ENCODE results near the gene MBOAT7.

The MBOAT7 gene

DNA sequence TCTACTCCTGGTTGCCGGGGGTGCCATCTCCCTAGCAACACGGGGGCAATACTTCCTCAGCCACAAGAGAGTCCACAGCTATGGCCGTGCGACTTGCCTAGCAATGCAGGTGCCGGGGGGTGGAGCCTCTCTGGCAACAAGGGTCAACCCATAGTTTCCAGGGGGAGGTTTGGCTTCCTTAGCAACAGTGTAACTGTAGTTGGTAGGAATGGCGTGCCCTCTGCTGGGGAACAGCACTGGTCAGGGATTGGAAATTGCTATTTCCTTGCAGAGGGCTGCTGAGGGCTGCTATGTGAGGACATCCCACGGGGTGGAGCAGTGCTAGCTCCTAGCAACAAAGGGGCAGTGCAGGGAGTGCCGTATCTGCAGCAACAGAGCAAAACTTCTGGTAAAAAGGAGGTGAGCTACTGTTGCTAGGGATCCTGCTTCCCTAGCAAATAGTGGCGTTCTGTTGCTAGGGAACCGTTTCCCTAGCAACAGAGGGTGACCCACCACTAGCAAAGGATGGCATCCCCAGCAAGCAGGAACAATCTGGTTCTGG lies 9.4 kb downstream of the MBOAT7 start:
- Histone ChIP-seq H3K9me3 (ENCODE audit: low read length) (no peaks in the 10 kb centered on the region), H4K20me1 (ENCODE audit: insufficient read depth, low read length) (no peaks in the 10 kb centered on the region), H3K36me3 (ENCODE audit: insufficient read depth, low read length) (peaks cover 4% of the 10 kb centered on the region; the same call in 1 of the 2 replicates), H3K9me2 (ENCODE audit: low read depth, low read length) (no peaks in the 10 kb centered on the region), H3K79me2 (ENCODE audit: insufficient read depth, low read length) (no peaks in the 10 kb centered on the region), H3K27ac (ENCODE audit: low read depth, low read length, poor library complexity, severe bottlenecking) (no peak overlapping the region), H3F3A (ENCODE audit: insufficient read depth, low read length) (no peaks in the 10 kb centered on the region), H3K4me2 (ENCODE audit: low read length) (no peak overlapping the region), H3K4me1 (ENCODE audit: insufficient read depth, low read length, severe bottlenecking) (peaks cover 10% of the 10 kb centered on the region), H3K4me3 (ENCODE audit: low read depth, low read length, poor library complexity, severe bottlenecking) (no peak overlapping the region), H3K9ac (ENCODE audit: low read length) (no peak overlapping the region), H3K27me3 (ENCODE audit: insufficient read depth, low read length) (no peaks in the 10 kb centered on the region), H2AFZ (ENCODE audit: low read length) (no peak overlapping the region)
- no peak for TF ChIP-seq EZH2 (IDR thresholded peaks at IDR 0.05; ENCODE audit: borderline replicate concordance, low read length)
- TF ChIP-seq, protein P1, sequence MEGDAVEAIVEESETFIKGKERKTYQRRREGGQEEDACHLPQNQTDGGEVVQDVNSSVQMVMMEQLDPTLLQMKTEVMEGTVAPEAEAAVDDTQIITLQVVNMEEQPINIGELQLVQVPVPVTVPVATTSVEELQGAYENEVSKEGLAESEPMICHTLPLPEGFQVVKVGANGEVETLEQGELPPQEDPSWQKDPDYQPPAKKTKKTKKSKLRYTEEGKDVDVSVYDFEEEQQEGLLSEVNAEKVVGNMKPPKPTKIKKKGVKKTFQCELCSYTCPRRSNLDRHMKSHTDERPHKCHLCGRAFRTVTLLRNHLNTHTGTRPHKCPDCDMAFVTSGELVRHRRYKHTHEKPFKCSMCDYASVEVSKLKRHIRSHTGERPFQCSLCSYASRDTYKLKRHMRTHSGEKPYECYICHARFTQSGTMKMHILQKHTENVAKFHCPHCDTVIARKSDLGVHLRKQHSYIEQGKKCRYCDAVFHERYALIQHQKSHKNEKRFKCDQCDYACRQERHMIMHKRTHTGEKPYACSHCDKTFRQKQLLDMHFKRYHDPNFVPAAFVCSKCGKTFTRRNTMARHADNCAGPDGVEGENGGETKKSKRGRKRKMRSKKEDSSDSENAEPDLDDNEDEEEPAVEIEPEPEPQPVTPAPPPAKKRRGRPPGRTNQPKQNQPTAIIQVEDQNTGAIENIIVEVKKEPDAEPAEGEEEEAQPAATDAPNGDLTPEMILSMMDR (IDR thresholded peaks at IDR 0.05; ENCODE audit: low read length) = peak; percentile 64

DNA sequence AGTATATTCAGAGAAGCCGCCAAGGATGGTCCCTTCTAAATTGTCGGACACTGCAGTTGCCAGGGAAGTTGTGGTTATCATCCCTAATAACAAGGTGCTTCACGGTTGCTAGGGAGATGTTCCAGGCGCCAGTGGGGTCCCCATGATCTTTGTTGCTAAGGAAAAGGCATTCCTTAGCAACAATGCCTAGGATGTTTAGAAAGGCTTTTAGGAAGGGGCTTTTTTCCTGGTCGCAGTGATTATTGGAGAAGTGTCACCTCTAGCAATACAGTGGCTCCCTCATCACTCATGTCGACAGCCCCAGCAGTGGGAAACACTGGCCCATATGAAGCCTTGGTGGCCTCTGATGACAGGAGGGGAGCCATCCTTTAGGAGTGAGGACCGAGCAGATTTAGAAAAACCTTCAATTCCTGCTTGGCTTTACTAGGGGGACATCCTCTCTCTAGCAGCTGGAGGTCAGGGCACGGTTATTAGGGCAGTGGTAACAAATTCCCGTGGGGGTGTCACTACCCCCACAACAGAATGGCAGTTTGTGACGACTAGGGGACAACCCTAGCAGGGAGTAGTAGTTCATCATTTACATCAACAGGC lies 10.0 kb downstream of the MBOAT7 start:
- Histone ChIP-seq H3K9ac (ENCODE audit: low read length) (no peak overlapping the region), H3K4me1 (ENCODE audit: insufficient read depth, low read length, severe bottlenecking) (peaks cover 10% of the 10 kb centered on the region), H2AFZ (ENCODE audit: low read length) (no peak overlapping the region), H3K9me2 (ENCODE audit: low read depth, low read length) (no peaks in the 10 kb centered on the region), H3K4me2 (ENCODE audit: low read length) (no peak overlapping the region), H3K36me3 (ENCODE audit: insufficient read depth, low read length) (peaks cover 4% of the 10 kb centered on the region; the same call in 1 of the 2 replicates), H3K27ac (ENCODE audit: low read depth, low read length, poor library complexity, severe bottlenecking) (no peak overlapping the region), H3K79me2 (ENCODE audit: insufficient read depth, low read length) (no peaks in the 10 kb centered on the region), H4K20me1 (ENCODE audit: insufficient read depth, low read length) (no peaks in the 10 kb centered on the region), H3K9me3 (ENCODE audit: low read length) (no peaks in the 10 kb centered on the region), H3K27me3 (ENCODE audit: insufficient read depth, low read length) (no peaks in the 10 kb centered on the region), H3F3A (ENCODE audit: insufficient read depth, low read length) (no peaks in the 10 kb centered on the region), H3K4me3 (ENCODE audit: low read depth, low read length, poor library complexity, severe bottlenecking) (no peak overlapping the region)
- TF ChIP-seq, protein P1 (IDR thresholded peaks at IDR 0.05; ENCODE audit: low read length) = no peak
- no peak for TF ChIP-seq EZH2 (IDR thresholded peaks at IDR 0.05; ENCODE audit: borderline replicate concordance, low read length)

DNA sequence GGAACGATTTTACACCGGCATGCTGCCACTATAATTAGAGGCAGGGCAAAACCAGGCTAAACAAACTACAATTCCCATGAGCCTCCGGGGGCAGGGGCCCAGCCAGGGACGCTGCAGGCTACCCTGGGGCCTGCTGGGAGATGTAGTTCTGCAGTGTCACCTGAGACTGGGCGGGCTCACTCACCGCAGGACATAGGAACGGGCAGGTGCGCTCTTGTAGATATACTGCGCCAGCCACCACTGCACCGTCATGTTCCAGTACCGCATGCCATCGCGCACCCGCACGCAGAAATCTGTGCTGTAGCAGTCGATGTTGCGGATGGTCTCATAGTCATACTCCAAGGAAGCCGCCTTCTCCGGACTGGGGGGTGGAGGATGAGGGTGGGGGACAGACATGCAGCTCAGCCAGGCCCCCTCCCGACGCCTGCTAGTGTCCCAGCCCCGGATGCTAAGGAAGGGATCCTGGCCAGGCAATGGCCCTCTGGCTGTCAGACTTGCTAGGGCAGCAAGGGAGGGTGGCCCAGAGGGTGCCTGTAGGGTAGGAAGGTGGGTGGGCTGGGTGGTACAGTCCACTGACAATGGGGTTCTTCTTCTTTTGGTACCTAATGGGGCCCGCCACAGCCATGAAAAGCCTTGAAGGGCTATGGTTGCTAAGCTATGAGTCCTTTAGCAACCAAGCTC lies 10.7 kb downstream of the MBOAT7 start:
- Histone ChIP-seq H3F3A (ENCODE audit: insufficient read depth, low read length) (no peaks in the 10 kb centered on the region), H3K4me1 (ENCODE audit: insufficient read depth, low read length, severe bottlenecking) (peaks cover 10% of the 10 kb centered on the region), H4K20me1 (ENCODE audit: insufficient read depth, low read length) (no peaks in the 10 kb centered on the region), H3K9me2 (ENCODE audit: low read depth, low read length) (no peaks in the 10 kb centered on the region), H3K9me3 (ENCODE audit: low read length) (no peaks in the 10 kb centered on the region), H3K4me2 (ENCODE audit: low read length) (no peak overlapping the region), H2AFZ (ENCODE audit: low read length) (no peak overlapping the region), H3K27ac (ENCODE audit: low read depth, low read length, poor library complexity, severe bottlenecking) (no peak overlapping the region), H3K4me3 (ENCODE audit: low read depth, low read length, poor library complexity, severe bottlenecking) (no peak overlapping the region), H3K27me3 (ENCODE audit: insufficient read depth, low read length) (no peaks in the 10 kb centered on the region), H3K79me2 (ENCODE audit: insufficient read depth, low read length) (no peaks in the 10 kb centered on the region), H3K36me3 (ENCODE audit: insufficient read depth, low read length) (peaks cover 4% of the 10 kb centered on the region; the same call in 1 of the 2 replicates), H3K9ac (ENCODE audit: low read length) (no peak overlapping the region)
- TF ChIP-seq, protein P1 (IDR thresholded peaks at IDR 0.05; ENCODE audit: low read length) = no peak
- no peak for TF ChIP-seq EZH2 (IDR thresholded peaks at IDR 0.05; ENCODE audit: borderline replicate concordance, low read length)
